HG03521 (cell line): Measurements from ENCODE around the gene NLK.
A peak's percentile ranks its signal among the peaks of the same experiment; 100 is the strongest.
"Not testable (repeated sequence)": the region's sequence is repeated elsewhere in the genome, so short reads cannot be mapped to it uniquely, and the experiment has no call there.

ENCODE experiments used
- ATAC-seq: cut with Tn5 transposase; IDR thresholded peaks from one replicate; pipeline ENCODE4 v1.9.1; 2021; ENCODE audit warnings: mild to moderate bottlenecking, moderate library complexity; ENCODE audit not compliant: unreplicated experiment

The NLK gene

DNA sequence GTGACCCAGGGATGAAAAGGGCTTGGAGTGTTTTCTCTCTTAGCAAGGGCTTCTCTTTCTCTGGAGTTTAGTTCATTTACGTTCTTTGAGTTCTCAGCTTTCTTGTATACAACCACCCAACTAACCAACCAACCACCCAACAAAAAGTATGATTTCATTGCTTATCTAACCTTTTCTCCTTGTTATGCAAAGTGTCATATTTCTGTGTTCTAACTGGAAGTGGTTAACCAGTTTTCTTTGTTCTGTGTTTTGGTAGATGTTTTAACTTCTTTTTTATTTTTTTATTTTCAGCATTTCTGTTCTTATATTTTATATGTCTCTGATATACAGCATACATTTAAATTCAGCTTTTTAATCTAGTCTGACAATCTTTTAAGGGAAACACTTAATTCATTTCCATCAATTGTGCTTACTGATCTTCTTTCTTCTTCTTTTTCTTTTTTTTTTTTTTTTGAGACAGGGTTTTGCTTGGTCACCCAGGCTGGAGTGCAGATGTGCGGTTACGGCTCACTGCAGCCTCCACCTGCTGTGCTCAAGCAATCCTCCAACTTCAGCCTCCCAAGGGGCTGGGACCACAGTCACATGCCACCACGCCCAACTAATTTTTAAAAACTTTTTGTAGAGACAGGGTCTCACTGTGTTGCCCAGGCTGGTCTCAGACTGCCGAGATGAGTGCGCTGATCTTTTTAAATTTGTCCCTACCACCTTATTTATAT lies 29.6 kb downstream of the NLK start:
- ATAC-seq, result peak; percentile 51

GRCh38 chr17:28072936-28073533 lies 30.6 kb downstream of the NLK start:
- no peak for ATAC-seq

- no peak for ATAC-seq
Measured at GRCh38 chr17:28074010-28074409, 31.5 kb downstream of the NLK start.

DNA sequence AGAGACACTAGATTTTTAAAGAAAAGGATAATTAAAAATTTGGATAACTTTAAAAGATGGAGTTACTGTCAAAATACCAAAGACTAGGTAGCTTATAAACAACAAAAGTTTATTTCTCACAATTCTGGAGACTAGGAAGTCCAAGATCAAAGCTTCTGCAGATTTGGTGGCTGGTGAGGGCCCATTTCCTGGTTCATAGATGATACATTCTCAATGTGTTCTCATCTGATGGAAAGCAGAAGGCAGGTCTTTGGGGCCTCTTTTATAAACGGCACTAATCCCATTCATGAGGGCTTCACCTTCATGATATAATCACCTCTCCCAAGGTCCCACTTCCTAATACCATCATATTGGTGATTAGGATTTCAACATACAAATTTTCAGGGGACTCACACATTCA lies 33.7 kb downstream of the NLK start:
- ATAC-seq, result no peak

- ATAC-seq, result not testable (repeated sequence)
Measured at GRCh38 chr17:28077140-28077539, 34.7 kb downstream of the NLK start.

DNA sequence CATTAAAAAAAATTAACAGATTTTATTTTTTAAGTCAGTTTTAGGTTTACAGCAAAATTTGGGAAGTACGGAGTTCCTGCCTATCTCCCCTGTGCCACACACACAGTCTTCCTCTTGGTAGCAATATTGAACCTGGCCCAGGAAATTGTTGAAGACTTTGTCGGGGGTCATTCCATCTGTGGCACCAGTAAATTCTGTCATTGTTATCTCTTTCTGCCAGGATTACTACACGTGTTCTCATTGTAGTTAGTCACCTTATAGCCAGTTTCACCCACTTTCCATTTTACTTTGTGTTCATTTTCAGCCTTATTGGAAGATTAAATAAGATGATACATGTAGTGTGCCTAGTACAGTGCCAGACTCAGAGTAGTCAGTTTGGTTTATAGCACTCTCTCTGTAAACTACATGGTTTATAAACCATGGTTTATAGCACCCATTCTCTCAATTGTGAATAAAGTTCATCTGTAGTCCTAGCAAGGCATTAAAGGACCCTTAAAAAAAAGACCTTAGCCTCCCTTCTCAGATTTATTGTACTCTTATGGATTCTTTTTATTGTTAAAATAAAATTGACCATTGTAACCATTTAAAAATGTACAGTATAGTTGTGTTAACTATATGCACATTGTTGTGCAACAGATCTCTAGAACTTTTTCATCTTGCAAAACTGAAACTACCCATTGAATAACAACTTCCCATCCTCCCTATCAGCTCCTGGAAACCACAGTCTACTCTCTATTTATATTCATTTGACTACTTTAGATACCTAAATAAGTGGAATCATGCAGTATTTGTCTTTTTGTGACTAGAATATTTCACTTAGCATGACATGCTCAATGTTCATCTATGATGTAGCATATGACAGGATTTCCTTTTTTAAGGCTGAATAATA lies 36.1 kb downstream of the NLK start:
- ATAC-seq, result no peak

GRCh38 chr17:28081467-28081866 lies 39.0 kb downstream of the NLK start:
- ATAC-seq, result no peak

GRCh38 chr17:28085766-28086165 lies 43.3 kb downstream of the NLK start:
- no peak for ATAC-seq

GRCh38 chr17:28086519-28086918 lies 44.0 kb downstream of the NLK start:
- no peak for ATAC-seq

DNA sequence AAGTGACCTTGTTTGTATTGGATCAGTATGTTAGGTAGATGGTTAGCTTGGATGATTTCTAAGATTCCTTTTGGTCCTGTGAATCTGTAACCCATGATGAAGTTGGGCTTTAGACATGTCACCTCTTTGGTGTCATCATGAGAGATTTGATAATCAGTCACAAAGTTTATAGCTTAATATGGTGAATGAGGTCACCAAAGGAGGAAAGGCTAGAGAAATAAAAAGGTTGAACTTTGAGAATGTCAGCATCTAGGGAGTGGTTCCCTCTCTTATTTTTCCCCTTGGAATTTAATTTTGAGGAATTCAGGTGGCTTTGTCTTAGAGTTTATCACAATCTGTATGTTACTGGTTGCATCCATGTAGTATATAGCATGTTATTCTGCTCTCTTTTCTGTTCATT lies 45.3 kb downstream of the NLK start:
- ATAC-seq, result no peak

GRCh38 chr17:28090551-28090950 lies 48.1 kb downstream of the NLK start:
- no peak for ATAC-seq

DNA sequence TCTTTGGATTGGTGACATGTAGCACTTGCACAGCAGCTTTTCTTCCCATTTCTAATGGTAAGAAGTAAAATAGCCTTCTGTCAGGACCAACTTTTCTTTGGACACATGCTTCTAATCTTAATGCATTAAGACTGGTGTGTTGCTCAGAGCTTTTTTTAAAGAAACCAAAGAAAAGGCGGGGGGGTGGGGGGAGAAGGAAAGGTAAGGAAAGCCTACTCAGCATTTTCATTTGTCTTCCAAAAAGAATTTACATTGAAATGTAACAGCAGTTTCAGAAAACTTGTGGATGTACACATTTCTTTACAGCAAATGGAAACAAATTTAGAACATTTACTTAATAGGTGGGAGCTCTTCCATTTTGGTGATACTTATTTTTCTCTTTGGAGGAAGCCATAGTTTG lies 49.6 kb downstream of the NLK start:
- no peak for ATAC-seq

GRCh38 chr17:28093999-28094716 lies 51.7 kb downstream of the NLK start:
- no peak for ATAC-seq

DNA sequence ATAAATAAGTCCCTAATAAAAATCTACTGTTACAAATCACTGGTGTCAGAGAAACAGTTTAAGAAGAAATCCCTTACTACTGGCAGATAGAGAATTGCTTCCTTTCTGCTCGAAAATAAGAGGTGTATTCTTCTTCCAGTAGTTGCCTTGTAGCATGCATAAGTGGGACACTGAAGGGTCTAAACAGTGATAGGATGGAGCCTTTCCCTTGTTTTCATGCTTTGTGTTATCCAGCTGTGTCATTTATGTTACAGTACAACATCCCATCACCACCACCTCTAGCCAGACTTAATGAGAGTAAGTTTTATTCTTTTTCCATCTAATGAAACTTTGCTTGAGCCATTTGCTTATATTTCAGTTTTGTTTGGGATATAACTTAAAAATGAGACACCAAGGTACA lies 54.3 kb downstream of the NLK start:
- ATAC-seq, result no peak

- ATAC-seq, result no peak
Measured at GRCh38 chr17:28097254-28097653, 54.8 kb downstream of the NLK start.

- no peak for ATAC-seq
Measured at GRCh38 chr17:28097901-28098300, 55.4 kb downstream of the NLK start.

GRCh38 chr17:28098591-28098990 lies 56.1 kb downstream of the NLK start:
- not testable (repeated sequence) for ATAC-seq

DNA sequence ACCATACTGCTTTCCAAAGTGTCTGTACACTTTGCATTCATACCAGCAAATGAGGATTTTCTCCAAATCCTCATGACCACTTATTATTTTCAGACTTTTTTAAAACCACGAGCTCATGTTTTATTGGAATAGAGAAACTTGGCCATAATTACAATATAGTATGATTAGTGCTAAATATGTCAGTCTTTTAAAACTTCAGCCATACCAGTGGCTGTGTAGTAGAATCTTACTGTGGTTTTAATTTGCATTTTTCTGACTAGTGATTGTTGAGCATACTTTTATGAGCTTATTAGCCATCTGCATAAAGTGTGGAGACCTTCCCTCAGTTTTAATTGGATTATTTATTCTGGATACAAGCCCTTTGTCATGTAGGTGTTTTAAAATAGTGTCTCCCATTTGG lies 57.8 kb downstream of the NLK start:
- no peak for ATAC-seq

- no peak for ATAC-seq
Measured at GRCh38 chr17:28100936-28101335, 58.5 kb downstream of the NLK start.

GRCh38 chr17:28101919-28102318 lies 59.4 kb downstream of the NLK start:
- no peak for ATAC-seq

- no peak for ATAC-seq
Measured at GRCh38 chr17:28105501-28105900, 63.0 kb downstream of the NLK start.
